K562 (cell line): Measurements from ENCODE around the gene CCNY. TPM values are rescaled to one million over a fixed set of nuclear protein-coding genes. Genes with fewer than 3 reads are reported as not detected.
A peak's percentile ranks its signal among the peaks of the same experiment; 100 is the strongest.

Experiments used
- BRF2 ChIP-seq: IDR thresholded peaks from 3 replicates; pipeline ENCODE4 v1.6.1; 2011; ENCODE audit warnings: borderline replicate concordance, mild to moderate bottlenecking; ENCODE audit not compliant: insufficient read length, insufficient read depth
- CAMTA2 ChIP-seq: fragments of 250-450 bp; sonication (Bioruptor Pico); conservative IDR thresholded peaks from 2 replicates; pipeline ENCODE4 v1.5.1; 2022
- DLX4 ChIP-seq: fragments of 250-450 bp; sonication (Bioruptor Pico); IDR thresholded peaks from 2 replicates; pipeline ENCODE4 v1.6.1; 2021; ENCODE audit warnings: mild to moderate bottlenecking
- FOXJ2 ChIP-seq: fragments of 200-800 bp; sonication (Bioruptor generic); IDR thresholded peaks from 2 replicates; pipeline ENCODE4 v1.6.1; 2016; ENCODE audit warnings: missing genetic modification characterization, missing compliant biosample characterization
- KHSRP ChIP-seq: fragments of 450-650 bp; IDR thresholded peaks from 2 replicates; pipeline ENCODE4 v1.6.1; 2017
- PRMT5 ChIP-seq: sonication (generic); formaldehyde crosslinking; IDR thresholded peaks from 2 replicates; pipeline ENCODE4 v1.5.0; 2020; ENCODE audit warnings: missing genetic modification reagents
- REST ChIP-seq, 2 experiments: fragments of 450-650 bp; formaldehyde crosslinking in 1 of 2; IDR thresholded peaks; 2 replicates each; pipeline versions ENCODE4 v1.4.0 to v1.6.1; 2014 to 2020; ENCODE audit warnings: mild to moderate bottlenecking in 2 of 2, borderline replicate concordance in 1 of 2, low read depth in 1 of 2
- SOX6 ChIP-seq: fragments of 450-650 bp; IDR thresholded peaks from 2 replicates; pipeline ENCODE4 v1.6.1; 2014; ENCODE audit warnings: mild to moderate bottlenecking
- ZNF407 ChIP-seq: fragments of 450-650 bp; IDR thresholded peaks from 2 replicates; pipeline ENCODE4 v1.6.1; 2016; ENCODE audit warnings: low read depth
- polyA plus RNA-seq, 8 experiments: library from polyadenylated mRNA; depleted of rRNA in 4 of 8; stranded (reverse) in 5 of 8; unstranded in 3 of 8; fragments of >200 nt; fragmentation: Nextera tagmentation in 2 of 8; fragmentation: Illumina TruSeq in 1 of 8; extraction: Ambion mirVana in 2 of 8; extraction: Trizol in 1 of 8; gene quantifications; 2 replicates each; pipeline versions ENCODE4 v1.2.1 to v1.2.3, GENCODE V29; 2011 to 2014; ENCODE audit warnings: inconsistent platforms in 1 of 8, missing spikeins in 1 of 8
- total RNA-seq, 7 experiments: library from RNA; depleted of rRNA in 6 of 7; stranded (reverse); fragments of >200 nt in 6 of 7; fragmentation: Illumina TruSeq in 2 of 7; extraction: Trizol in 2 of 7; gene quantifications; 2 replicates each; pipeline versions ENCODE4 v1.2.1 to v1.2.3, GENCODE V29; 2011 to 2021; ENCODE audit warnings: low replicate concordance in 1 of 7

Gene CCNY
- total and polyA plus RNA-seq, 9 of the 15 experiments (the other 6 are each of a cell fraction or from before 2014, with no cell fraction given), result 8.4 to 109 (median 38.6) TPM

GRCh38 chr10:35563261-35563891 lies 227.1 kb downstream of the CCNY start (continued):
- TF ChIP-seq REST (IDR thresholded peaks at IDR 0.05; ENCODE audit: borderline replicate concordance) (peak; percentile 68; the same call in 1 of the 2 replicates), REST (CRISPR knock-in tag; IDR thresholded peaks at IDR 0.05; ENCODE audit: low read depth) (no peak), SOX6 (no peak), BRF2 (no peak), PRMT5 (CRISPR knock-in tag) (no peak), FOXJ2 (tag) (no peak), ZNF407 (no peak), CAMTA2 (CRISPR knock-in tag) (no peak), DLX4 (no peak), KHSRP (no peak)
